ENCODE measurements around the gene VAV2.

The VAV2 gene

GRCh38 chr9:133818444-133818843 is 173.7 kb downstream of the VAV2 start:
- no peak for ATAC-seq
- TF ChIP-seq ZNF70 (CRISPR knock-in tag; IDR thresholded peaks at IDR 0.05) (no peak), TSHZ2 (CRISPR knock-in tag; IDR thresholded peaks at IDR 0.05) (no peak), GLIS3 (CRISPR knock-in tag; IDR thresholded peaks at IDR 0.05) (no peak), ZNF565 (CRISPR knock-in tag; conservative IDR thresholded peaks at IDR 0.05; ENCODE audit: low read depth) (no peak), SNAI2 (CRISPR knock-in tag; IDR thresholded peaks at IDR 0.05) (no peak), TOX (CRISPR knock-in tag; IDR thresholded peaks at IDR 0.05; ENCODE audit: borderline replicate concordance) (no peak), CSRNP3 (CRISPR knock-in tag; IDR thresholded peaks at IDR 0.05) (no peak), ZNF8 (CRISPR knock-in tag; IDR thresholded peaks at IDR 0.05) (no peak), CREB5 (CRISPR knock-in tag; IDR thresholded peaks at IDR 0.05; ENCODE audit: low read depth) (no peak), ZFP3 (CRISPR knock-in tag; IDR thresholded peaks at IDR 0.05) (no peak)

GRCh38 chr9:133815781-133816180 is 176.3 kb downstream of the VAV2 start:
- TF ChIP-seq PATZ1 (CRISPR knock-in tag; IDR thresholded peaks at IDR 0.05; ENCODE audit: borderline replicate concordance) (no peak), RARB (CRISPR knock-in tag; IDR thresholded peaks at IDR 0.05) (no peak), ZNF565 (CRISPR knock-in tag; conservative IDR thresholded peaks at IDR 0.05; ENCODE audit: low read depth) (no peak), ARNTL (CRISPR knock-in tag; IDR thresholded peaks at IDR 0.05; ENCODE audit: borderline replicate concordance, low read depth) (no peak), TOX (CRISPR knock-in tag; IDR thresholded peaks at IDR 0.05; ENCODE audit: borderline replicate concordance) (no peak), PPARA (CRISPR knock-in tag; IDR thresholded peaks at IDR 0.05; ENCODE audit: borderline replicate concordance) (no peak), CSDC2 (CRISPR knock-in tag; IDR thresholded peaks at IDR 0.05) (no peak), SNAI2 (CRISPR knock-in tag; IDR thresholded peaks at IDR 0.05) (no peak), TSHZ2 (CRISPR knock-in tag; IDR thresholded peaks at IDR 0.05) (no peak)
- ATAC-seq: no peak

- no peak for ATAC-seq
- TF ChIP-seq ESRRG (CRISPR knock-in tag; IDR thresholded peaks at IDR 0.05) (no peak), OSR1 (CRISPR knock-in tag; IDR thresholded peaks at IDR 0.05) (no peak), ISL1 (CRISPR knock-in tag; IDR thresholded peaks at IDR 0.05) (no peak), CREB5 (CRISPR knock-in tag; IDR thresholded peaks at IDR 0.05; ENCODE audit: low read depth) (no peak), ZC3H10 (CRISPR knock-in tag; IDR thresholded peaks at IDR 0.05) (no peak), POU6F1 (CRISPR knock-in tag; IDR thresholded peaks at IDR 0.05; ENCODE audit: borderline replicate concordance, low read depth) (no peak), ARNTL (CRISPR knock-in tag; IDR thresholded peaks at IDR 0.05; ENCODE audit: borderline replicate concordance, low read depth) (no peak), BACH2 (CRISPR knock-in tag; IDR thresholded peaks at IDR 0.05; ENCODE audit: borderline replicate concordance) (no peak), CSRNP3 (CRISPR knock-in tag; IDR thresholded peaks at IDR 0.05) (no peak), CSDC2 (CRISPR knock-in tag; IDR thresholded peaks at IDR 0.05) (no peak), TOX (CRISPR knock-in tag; IDR thresholded peaks at IDR 0.05; ENCODE audit: borderline replicate concordance) (no peak)
Observed at GRCh38 chr9:133814586-133815208, 177.4 kb downstream of the VAV2 start.
